DND-41 (cell line): ENCODE results near the gene FRG2.

ENCODE experiments used
- ATAC-seq: fragments of 200-7000 bp; cut with Tn5 transposase; 3 replicates; pipeline ENCODE4 v1.9.1; 2021; ENCODE audit warnings: low read depth; ENCODE audit not compliant: insufficient read depth
- DNase-seq: peaks from one replicate; pipeline ENCODE4 v3.0.0-alpha.2; 2020
- H2AFZ ChIP-seq: 2 replicates; pipeline ENCODE4 v1.6.0; 2012; ENCODE audit warnings: low read depth, low read length
- H3K27ac ChIP-seq: 2 replicates; pipeline ENCODE4 v1.5.1; 2012; ENCODE audit warnings: low read length, inconsistent platforms
- H3K27me3 ChIP-seq: fragments of 200-600 bp; sonication (generic); 2 replicates; pipeline ENCODE4 v1.6.0; 2012; ENCODE audit warnings: low read length, mild to moderate bottlenecking, inconsistent platforms; ENCODE audit not compliant: insufficient read depth, poor library complexity
- H3K36me3 ChIP-seq: 2 replicates; pipeline ENCODE4 v1.5.1; 2012; ENCODE audit warnings: low read length, inconsistent platforms; ENCODE audit not compliant: insufficient read depth
- H3K4me1 ChIP-seq: 2 replicates; pipeline ENCODE4 v1.5.1; 2012; ENCODE audit warnings: mild to moderate bottlenecking, low read length; ENCODE audit not compliant: insufficient read depth
- H3K4me2 ChIP-seq: 2 replicates; pipeline ENCODE4 v1.6.0; 2012; ENCODE audit warnings: mild to moderate bottlenecking, moderate library complexity, low read length, inconsistent platforms; ENCODE audit not compliant: insufficient read depth
- H3K4me3 ChIP-seq, 2 experiments: fragments of 200-600 bp in 1 of 2; shearing (Covaris generic) in 1 of 2; 2 replicates each; pipeline ENCODE4 v1.5.1; 2012 to 2016; ENCODE audit warnings: inconsistent platforms in 2 of 2, low read length in 2 of 2, mild to moderate bottlenecking in 2 of 2, low read depth in 1 of 2, moderate library complexity in 1 of 2
- H3K79me2 ChIP-seq: 2 replicates; pipeline ENCODE4 v1.6.0; 2012; ENCODE audit warnings: low read length, inconsistent platforms; ENCODE audit not compliant: insufficient read depth
- H3K9ac ChIP-seq: 2 replicates; pipeline ENCODE4 v1.6.0; 2012; ENCODE audit warnings: low read depth, mild to moderate bottlenecking, inconsistent platforms, low read length, moderate library complexity
- H3K9me3 ChIP-seq: 2 replicates; pipeline ENCODE4 v1.5.1; 2012; ENCODE audit warnings: low read length, moderate library complexity, mild to moderate bottlenecking, inconsistent platforms; ENCODE audit not compliant: insufficient read depth, severe bottlenecking
- H4K20me1 ChIP-seq: 2 replicates; pipeline ENCODE4 v1.6.0; 2012; ENCODE audit warnings: low read length; ENCODE audit not compliant: insufficient read depth
- EZH2 ChIP-seq: IDR thresholded peaks from 3 replicates; pipeline ENCODE4 v1.6.1; 2012; ENCODE audit warnings: borderline replicate concordance, low read depth, mild to moderate bottlenecking, moderate library complexity, low read length, inconsistent platforms; ENCODE audit not compliant: severe bottlenecking
- TF ChIP-seq, protein P1 (sequence below): IDR thresholded peaks from 2 replicates; pipeline ENCODE4 v1.5.1; 2012; ENCODE audit warnings: borderline replicate concordance, low read length, moderate library complexity, mild to moderate bottlenecking; ENCODE audit not compliant: poor library complexity, severe bottlenecking; ENCODE audit errors: extremely low read depth

The FRG2 gene

DNA sequence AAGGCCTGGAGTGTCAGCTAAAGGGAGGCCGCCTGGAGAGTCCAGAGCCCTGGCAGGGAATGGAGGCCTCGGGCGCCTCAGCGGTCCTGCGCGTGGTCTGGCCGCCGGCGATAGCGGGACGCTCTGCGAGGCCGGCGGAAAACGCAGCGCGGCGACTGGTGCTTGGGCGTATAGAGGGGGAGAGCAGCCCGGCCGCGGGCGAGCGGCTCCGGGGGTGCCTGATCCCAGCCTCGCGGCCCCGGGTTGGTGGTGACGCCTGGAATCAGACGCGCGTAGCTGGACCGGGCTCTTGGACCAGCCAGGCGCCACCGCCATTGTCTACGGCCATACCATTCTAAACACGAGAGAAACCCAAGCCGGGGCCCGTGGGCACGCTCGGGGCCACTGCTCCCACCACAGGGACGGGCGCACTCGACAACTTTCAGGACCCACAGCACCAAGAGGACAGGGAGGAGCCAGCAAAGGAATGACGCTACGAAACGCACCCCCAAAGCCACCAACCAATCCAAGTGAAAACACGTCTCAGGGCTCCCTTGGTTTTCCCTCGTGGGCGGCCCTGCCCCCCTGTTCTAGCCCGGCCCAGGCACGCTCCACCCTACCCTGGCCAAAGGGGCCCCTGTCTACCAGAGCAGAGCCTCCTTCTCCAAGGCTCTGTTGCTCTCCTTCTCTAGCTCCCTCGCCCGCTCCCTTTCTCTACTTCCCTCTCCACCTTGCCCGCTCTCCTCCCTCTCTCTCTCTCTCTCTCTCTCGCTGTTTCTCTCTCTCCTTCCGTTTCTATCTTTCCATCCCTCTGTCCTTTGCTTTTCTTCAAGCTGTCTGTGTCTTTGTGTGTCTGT, 7.8 kb downstream of the FRG2 start:
- ATAC-seq = no peak
- no peak overlapping the region for H3K4me2 ChIP-seq

DNA sequence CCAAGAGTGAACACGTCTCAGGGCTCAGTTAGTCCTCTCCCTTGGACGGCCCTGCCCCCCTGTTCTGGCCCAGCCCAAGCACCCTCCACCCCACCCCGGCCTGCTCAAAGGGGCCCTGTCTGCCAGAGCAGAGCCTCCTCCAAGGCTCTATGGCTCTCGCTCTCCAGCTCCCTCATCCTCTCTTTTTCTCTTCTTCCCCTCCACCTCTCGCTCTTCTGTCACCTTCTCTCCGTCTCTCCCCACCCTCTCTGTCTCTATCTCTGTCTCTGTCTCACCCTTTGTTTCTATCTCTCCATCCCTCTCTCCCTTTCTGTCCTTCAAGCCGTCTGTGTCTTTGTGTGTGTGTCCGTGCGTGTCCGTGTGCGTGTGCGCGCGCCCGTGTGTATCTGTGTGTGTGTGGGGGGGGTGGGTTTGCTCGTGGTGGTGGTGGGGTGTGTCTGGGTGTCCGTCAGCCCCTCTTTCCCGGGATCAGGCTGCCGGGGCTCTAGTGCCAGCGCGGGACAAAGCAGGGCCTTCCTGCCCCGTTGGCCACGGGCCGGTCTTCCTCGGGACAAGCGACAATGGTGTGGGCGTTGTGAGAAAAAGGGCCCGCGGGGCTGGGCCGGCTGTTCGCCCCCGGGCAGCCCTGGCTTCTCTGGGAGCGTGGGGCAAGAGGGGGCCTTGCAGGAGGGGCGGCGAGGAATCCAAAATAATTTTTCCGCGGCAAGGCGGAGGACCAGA, 8.7 kb downstream of the FRG2 start:
- Histone ChIP-seq H3K4me3 (no peak overlapping the region), H3K4me1 (no peaks in the 10 kb centered on the region), H3K9me3 (peaks cover 17% of the 10 kb centered on the region), H3K9ac (no peak overlapping the region), H3K79me2 (no peaks in the 10 kb centered on the region), H3K4me2 (no peak overlapping the region), H4K20me1 (no peaks in the 10 kb centered on the region), H2AFZ (no peak overlapping the region), H3K27me3 (no peaks in the 10 kb centered on the region), H3K27ac (no peak overlapping the region), H3K36me3 (no peaks in the 10 kb centered on the region)
- TF ChIP-seq EZH2 = no peak
- TF ChIP-seq, protein P1, sequence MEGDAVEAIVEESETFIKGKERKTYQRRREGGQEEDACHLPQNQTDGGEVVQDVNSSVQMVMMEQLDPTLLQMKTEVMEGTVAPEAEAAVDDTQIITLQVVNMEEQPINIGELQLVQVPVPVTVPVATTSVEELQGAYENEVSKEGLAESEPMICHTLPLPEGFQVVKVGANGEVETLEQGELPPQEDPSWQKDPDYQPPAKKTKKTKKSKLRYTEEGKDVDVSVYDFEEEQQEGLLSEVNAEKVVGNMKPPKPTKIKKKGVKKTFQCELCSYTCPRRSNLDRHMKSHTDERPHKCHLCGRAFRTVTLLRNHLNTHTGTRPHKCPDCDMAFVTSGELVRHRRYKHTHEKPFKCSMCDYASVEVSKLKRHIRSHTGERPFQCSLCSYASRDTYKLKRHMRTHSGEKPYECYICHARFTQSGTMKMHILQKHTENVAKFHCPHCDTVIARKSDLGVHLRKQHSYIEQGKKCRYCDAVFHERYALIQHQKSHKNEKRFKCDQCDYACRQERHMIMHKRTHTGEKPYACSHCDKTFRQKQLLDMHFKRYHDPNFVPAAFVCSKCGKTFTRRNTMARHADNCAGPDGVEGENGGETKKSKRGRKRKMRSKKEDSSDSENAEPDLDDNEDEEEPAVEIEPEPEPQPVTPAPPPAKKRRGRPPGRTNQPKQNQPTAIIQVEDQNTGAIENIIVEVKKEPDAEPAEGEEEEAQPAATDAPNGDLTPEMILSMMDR = no peak
- ATAC-seq (no peak), DNase-seq (no peak)

More for the DNA sequence above, 7.8 kb downstream of the FRG2 start:
- Histone ChIP-seq H3K4me3 (no peak overlapping the region), H3K4me1 (no peaks in the 10 kb centered on the region), H4K20me1 (no peaks in the 10 kb centered on the region), H3K27ac (no peak overlapping the region), H2AFZ (no peak overlapping the region), H3K36me3 (no peaks in the 10 kb centered on the region), H3K9ac (no peak overlapping the region), H3K27me3 (no peaks in the 10 kb centered on the region), H3K9me3 (peaks cover 17% of the 10 kb centered on the region), H3K79me2 (no peaks in the 10 kb centered on the region)
- DNase-seq = no peak
- TF ChIP-seq, protein P1 = no peak
- TF ChIP-seq EZH2 = no peak

DNA sequence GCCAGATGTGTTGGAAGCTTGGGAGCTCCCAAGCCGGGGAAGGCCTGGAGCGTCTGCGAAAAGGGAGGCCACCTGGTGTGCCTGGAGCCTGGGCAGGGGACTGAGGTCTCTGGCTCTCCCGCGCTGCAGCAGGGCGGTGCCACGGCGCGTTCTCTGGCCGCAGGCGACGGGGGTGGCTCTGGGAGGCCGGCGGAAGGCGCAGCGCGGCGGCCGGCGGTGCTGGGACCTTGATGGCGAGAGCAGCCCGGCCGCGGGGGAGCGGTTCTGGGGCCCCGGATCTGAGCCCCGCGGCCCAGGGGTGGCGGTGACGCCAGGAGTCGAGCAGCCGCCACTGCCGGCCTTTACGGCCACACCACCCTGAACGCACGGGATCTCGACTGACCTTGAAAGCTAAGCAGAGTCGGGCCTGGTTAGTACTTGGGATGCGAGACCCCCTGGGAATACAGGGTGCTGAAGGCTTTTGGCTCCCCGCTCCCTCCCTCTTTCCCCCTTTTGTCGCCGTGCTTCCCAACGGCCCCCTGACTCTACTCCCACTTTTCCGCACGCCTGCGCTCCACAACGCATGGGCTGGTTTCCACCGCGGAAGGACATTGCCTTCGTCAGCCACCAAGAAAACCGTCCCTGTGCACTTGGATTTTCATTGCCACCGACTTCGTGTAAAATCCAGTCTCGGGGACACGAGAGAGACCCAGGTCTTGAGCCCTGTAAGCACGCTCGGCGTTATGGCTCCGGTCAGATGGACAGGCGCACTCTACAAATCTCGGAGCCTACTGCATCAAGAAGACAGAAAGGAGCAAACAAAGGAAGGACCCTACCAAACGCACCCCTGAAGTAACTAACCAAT, 9.5 kb downstream of the FRG2 start:
- no peaks in the 10 kb centered on the region for H3K79me2 ChIP-seq
- ATAC-seq = no peak
- H3K36me3 ChIP-seq = no peaks in the 10 kb centered on the region
- H3K27me3 ChIP-seq = no peaks in the 10 kb centered on the region
- H3K27ac ChIP-seq = no peak overlapping the region
- TF ChIP-seq EZH2 = no peak
- TF ChIP-seq, protein P1 = no peak
- H3K9ac ChIP-seq = no peak overlapping the region
- H3K4me2 ChIP-seq = no peak overlapping the region
- no peaks in the 10 kb centered on the region for H4K20me1 ChIP-seq
- no peak overlapping the region for H3K4me3 ChIP-seq
- peaks cover 15% of the 10 kb centered on the region for H3K9me3 ChIP-seq
- DNase-seq = no peak
- H2AFZ ChIP-seq = no peak overlapping the region
- H3K4me1 ChIP-seq = no peaks in the 10 kb centered on the region
